Uterus (tissue), 2 donors: ENCODE measurements around the gene OR4K2.

Source experiments
- POLR2A ChIP-seq, 2 donors: fragments of 450-650 bp; IDR thresholded peaks; one replicate each; pipeline ENCODE4 v1.6.1; 2016; ENCODE audit warnings: antibody characterized with exemption in 2 of 2, mild to moderate bottlenecking in 1 of 2, moderate library complexity in 1 of 2
- TF ChIP-seq, protein P1 (sequence below), 4 experiments: fragments of 200-600 bp in 2 of 4; fragments of 450-650 bp in 2 of 4; sonication (generic) in 2 of 4; IDR thresholded peaks; one replicate each; pipeline ENCODE4 v1.5.1; 2016 to 2019; ENCODE audit warnings: antibody characterized with exemption in 4 of 4, mild to moderate bottlenecking in 2 of 4, moderate library complexity in 1 of 4

DNA sequence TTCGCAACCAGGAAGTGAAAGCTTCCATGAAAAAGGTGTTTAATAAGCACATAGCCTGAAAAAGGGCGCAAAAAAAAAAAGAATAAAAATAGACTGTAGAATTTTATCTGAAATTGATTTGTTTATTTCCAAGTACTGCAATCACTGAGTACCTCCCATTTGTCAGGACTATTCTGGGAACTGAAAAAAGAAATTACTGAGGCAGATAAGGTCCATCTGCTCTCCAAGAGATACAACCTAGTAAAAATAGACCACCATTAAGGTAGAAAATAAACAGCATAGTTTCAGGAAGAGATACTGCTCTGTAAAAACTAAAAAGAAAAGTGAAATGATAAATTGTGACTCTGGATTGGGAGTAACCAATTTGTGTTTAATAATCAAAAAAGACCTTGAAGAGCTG lies 46.6 kb upstream of the OR4K2 start:
- TF ChIP-seq, protein P1, sequence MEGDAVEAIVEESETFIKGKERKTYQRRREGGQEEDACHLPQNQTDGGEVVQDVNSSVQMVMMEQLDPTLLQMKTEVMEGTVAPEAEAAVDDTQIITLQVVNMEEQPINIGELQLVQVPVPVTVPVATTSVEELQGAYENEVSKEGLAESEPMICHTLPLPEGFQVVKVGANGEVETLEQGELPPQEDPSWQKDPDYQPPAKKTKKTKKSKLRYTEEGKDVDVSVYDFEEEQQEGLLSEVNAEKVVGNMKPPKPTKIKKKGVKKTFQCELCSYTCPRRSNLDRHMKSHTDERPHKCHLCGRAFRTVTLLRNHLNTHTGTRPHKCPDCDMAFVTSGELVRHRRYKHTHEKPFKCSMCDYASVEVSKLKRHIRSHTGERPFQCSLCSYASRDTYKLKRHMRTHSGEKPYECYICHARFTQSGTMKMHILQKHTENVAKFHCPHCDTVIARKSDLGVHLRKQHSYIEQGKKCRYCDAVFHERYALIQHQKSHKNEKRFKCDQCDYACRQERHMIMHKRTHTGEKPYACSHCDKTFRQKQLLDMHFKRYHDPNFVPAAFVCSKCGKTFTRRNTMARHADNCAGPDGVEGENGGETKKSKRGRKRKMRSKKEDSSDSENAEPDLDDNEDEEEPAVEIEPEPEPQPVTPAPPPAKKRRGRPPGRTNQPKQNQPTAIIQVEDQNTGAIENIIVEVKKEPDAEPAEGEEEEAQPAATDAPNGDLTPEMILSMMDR (IDR thresholded peaks at IDR 0.05): no peak
- no peak for TF ChIP-seq POLR2A (IDR thresholded peaks at IDR 0.05)
